Spleen (tissue), 11 donors: ENCODE results near the gene OSBPL7. TPM values are rescaled to one million over a fixed set of nuclear protein-coding genes. Genes with fewer than 3 reads are reported as not detected.
A peak's percentile ranks its signal among the peaks of the same experiment; 100 is the strongest.

ENCODE experiments used
- DNase-seq: peaks from one replicate; pipeline ENCODE4 v3.0.0-alpha.2; 2020
- H3K27ac ChIP-seq, 8 donors: fragments of 200-600 bp; sonication (generic) in 7 of 8; 1 replicate in 4 of 8; 2 replicates in 4 of 8; pipeline versions ENCODE4 v1.5.0 to v1.8.0; 2016 to 2021; ENCODE audit warnings: inconsistent platforms in 4 of 8, mild to moderate bottlenecking in 4 of 8, moderate library complexity in 1 of 8
- H3K27me3 ChIP-seq, 7 donors: fragments of 200-600 bp; sonication (generic) in 6 of 7; replicated peaks in 1 of 7; 1 replicate in 4 of 7; 2 replicates in 3 of 7; pipeline versions ENCODE4 v1.5.0 to v1.8.0; 2016 to 2021; ENCODE audit warnings: inconsistent platforms in 3 of 7, mild to moderate bottlenecking in 1 of 7
- H3K36me3 ChIP-seq, 6 donors: fragments of 200-600 bp; sonication (generic) in 5 of 6; 1 replicate in 4 of 6; 2 replicates in 2 of 6; pipeline versions ENCODE4 v1.5.0 to v1.8.0; 2016 to 2021; ENCODE audit warnings: inconsistent platforms in 2 of 6
- H3K4me1 ChIP-seq, 6 donors: fragments of 200-600 bp; sonication (generic) in 5 of 6; 1 replicate in 3 of 6; 2 replicates in 3 of 6; pipeline versions ENCODE4 v1.5.0 to v1.8.0; 2016 to 2021; ENCODE audit warnings: inconsistent platforms in 3 of 6
- H3K4me3 ChIP-seq, 8 donors: fragments of 200-600 bp; sonication (generic) in 7 of 8; 1 replicate in 4 of 8; 2 replicates in 4 of 8; pipeline versions ENCODE4 v1.5.0 to v1.8.0; 2016 to 2021; ENCODE audit warnings: inconsistent platforms in 4 of 8, mild to moderate bottlenecking in 4 of 8, moderate library complexity in 2 of 8
- H3K9me3 ChIP-seq, 8 donors: fragments of 200-600 bp; sonication (generic) in 7 of 8; 1 replicate in 4 of 8; 2 replicates in 4 of 8; pipeline versions ENCODE4 v1.5.0 to v1.8.0; 2016 to 2021; ENCODE audit warnings: inconsistent platforms in 4 of 8
- CTCF ChIP-seq, 11 experiments: fragments of 200-600 bp in 7 of 11; fragments of 450-650 bp in 4 of 11; sonication (generic) in 4 of 11; IDR thresholded peaks in 8 of 11; conservative IDR thresholded peaks in 3 of 11; 1 replicate in 7 of 11; 2 replicates in 4 of 11; pipeline versions ENCODE4 v1.4.0 to v1.8.0; 2016 to 2021; ENCODE audit warnings: antibody characterized with exemption in 11 of 11, inconsistent platforms in 4 of 11, mild to moderate bottlenecking in 1 of 11
- POLR2A ChIP-seq, 3 donors: fragments of 450-650 bp; IDR thresholded peaks; one replicate each; pipeline ENCODE4 v1.5.1; 2017; ENCODE audit warnings: antibody characterized with exemption in 3 of 3, mild to moderate bottlenecking in 1 of 3
- POLR2AphosphoS5 ChIP-seq, 3 donors: sonication (generic); formaldehyde crosslinking; IDR thresholded peaks; one replicate each; pipeline ENCODE4 v1.5.1; 2017; ENCODE audit warnings: antibody characterized with exemption in 3 of 3
- WGBS, 5 donors: extraction: QIAGEN DNeasy Blood & Tissue Kit in 3 of 5; methylation state at CpG; one replicate each; pipeline versions ENCODE4 v1.1.5 to v1.1.7; 2013 to 2018; 5-methylcytosine and 5-hydroxymethylcytosine counted together
- intact Hi-C: fragments of 100-400 bp; cut with DNase I; formaldehyde crosslinking; loops from one replicate; pipeline ENCODE4 v1.15.0; 2023; ENCODE audit warnings: low total_unique reads
- polyA plus RNA-seq, 3 donors: library from polyadenylated mRNA; stranded (reverse); fragments of 200-250 nt; gene quantifications; one replicate each; pipeline ENCODE4 v1.2.1, GENCODE V29; 2013
- total RNA-seq, 7 donors: library from RNA; depleted of rRNA in 3 of 7; stranded (reverse); fragments of >200 nt in 3 of 7; fragmentation: NEBNext Ultra II Directional in 4 of 7; extraction: Animal tissue kit (Norgen Biotek cat#: 25700) in 4 of 7; gene quantifications; one replicate each; pipeline versions ENCODE4 v1.1.0 to v1.2.1, GENCODE V29; 2016 to 2021
- donor health status: healthy with polysubstance abuse.
- donor health status: DM: no; HTN: no; CAD: no; lungs with moderate emphysema.
- donor health status: DM: no; HTN: no; CAD: no.
- donor health status: Bipolar disorder and iron deficiency.
- donor health status: healthy.
- donor health status: DM: no; HTN: no; CAD: no.
- donor health status: DM: yes; HTN: yes; CAD: no.

OSBPL7 gene
- total and polyA plus RNA-seq, 10 donors, result 7.7 to 33.3 (median 22.3) TPM

GRCh38 chr17:47834756-47835155, 13.2 kb upstream of the OSBPL7 start:
- no peak for DNase-seq
- intact Hi-C loops, result no loop called here
- 38 to 51% (median 41%) methylated on average over 5 of the region's 5 CpGs for WGBS, 5 donors
- Histone ChIP-seq H3K27me3 (no peaks in the 10 kb centered on the region), H3K36me3 (peaks cover 0 to 42% (median 15%) of the 10 kb centered on the region in 6 donors), H3K9me3 (no peaks in the 10 kb centered on the region), H3K4me1 (peaks cover 16 to 93% (median 70%) of the 10 kb centered on the region in 6 donors), H3K27ac (peak overlapping the region; percentile 8 to 85 (median 71)), H3K4me3 (no peak overlapping the region)
- TF ChIP-seq POLR2AphosphoS5 (IDR thresholded peaks at IDR 0.05) (no peak), CTCF (IDR thresholded peaks at IDR 0.05 in 8 of 11, conservative IDR thresholded peaks at IDR 0.05 in 3 of 11) (no peak), POLR2A (IDR thresholded peaks at IDR 0.05) (no peak)

- Histone ChIP-seq H3K4me1 (peaks cover 9 to 86% (median 57%) of the 10 kb centered on the region in 6 donors), H3K36me3 (peaks cover 0 to 45% (median 26%) of the 10 kb centered on the region in 6 donors), H3K27ac (peak overlapping the region; percentile 80 to 94 (median 90)), H3K4me3 (peak overlapping the region; percentile 75 to 96 (median 90)), H3K9me3 (no peaks in the 10 kb centered on the region), H3K27me3 (no peaks in the 10 kb centered on the region)
- intact Hi-C loops, result no loop called here
- 7 to 12% (median 11%) methylated on average over 7 of the region's 7 CpGs for WGBS, 5 donors
- no peak for TF ChIP-seq POLR2AphosphoS5 (IDR thresholded peaks at IDR 0.05)
- no peak for TF ChIP-seq CTCF (IDR thresholded peaks at IDR 0.05 in 8 of 11, conservative IDR thresholded peaks at IDR 0.05 in 3 of 11)
- no peak for TF ChIP-seq POLR2A (IDR thresholded peaks at IDR 0.05)
- no peak for DNase-seq
These were observed 10.3 kb upstream of the OSBPL7 start for GRCh38 chr17:47831934-47832327.

- DNase-seq, result peak; percentile 97
- Histone ChIP-seq H3K36me3 (peaks cover 0 to 45% (median 31%) of the 10 kb centered on the region in 6 donors), H3K9me3 (no peaks in the 10 kb centered on the region), H3K27ac (peak within 1 kb of the TSS; percentile 80 to 94 (median 90)), H3K4me1 (peaks cover 9 to 80% (median 54%) of the 10 kb centered on the region in 6 donors), H3K27me3 (no peaks in the 10 kb centered on the region), H3K4me3 (peak within 1 kb of the TSS; percentile 75 to 96 (median 90))
- TF ChIP-seq CTCF (IDR thresholded peaks at IDR 0.05 in 8 of 11, conservative IDR thresholded peaks at IDR 0.05 in 3 of 11) (peak in 3 of 11 experiments; percentile 3 to 21 (median 20)), POLR2A (IDR thresholded peaks at IDR 0.05) (peak in 2 of 3 donors; percentile 63 to 67), POLR2AphosphoS5 (IDR thresholded peaks at IDR 0.05) (peak; percentile 98 to 99 (median 99))
- 0 to 1% (median 0%) methylated on average over 38 to 42 of the region's 42 CpGs for WGBS, 5 donors
- intact Hi-C loops, result no loop called here
These were observed 9.7 kb upstream of the OSBPL7 start, which contains the start of the genes LRRC46 and MRPL10 for GRCh38 chr17:47831003-47831933. Gene LRRC46 (plus strand): TSS chr17:47831670. CDS start chr17:47831990, 320 bp downstream. Gene MRPL10 (minus strand): TSS chr17:47831541. CDS start chr17:47831511, 30 bp downstream.
